DND-41 (cell line): ENCODE data around the gene DAB1.

ENCODE experiments used
- ATAC-seq: fragments of 200-7000 bp; cut with Tn5 transposase; 3 replicates; pipeline ENCODE4 v1.9.1; 2021; ENCODE audit warnings: low read depth; ENCODE audit not compliant: insufficient read depth
- DNase-seq: peaks from one replicate; pipeline ENCODE4 v3.0.0-alpha.2; 2020
- H2AFZ ChIP-seq: 2 replicates; pipeline ENCODE4 v1.6.0; 2012; ENCODE audit warnings: low read depth, low read length
- H3K27ac ChIP-seq: 2 replicates; pipeline ENCODE4 v1.5.1; 2012; ENCODE audit warnings: low read length, inconsistent platforms
- H3K27me3 ChIP-seq: fragments of 200-600 bp; sonication (generic); 2 replicates; pipeline ENCODE4 v1.6.0; 2012; ENCODE audit warnings: low read length, mild to moderate bottlenecking, inconsistent platforms; ENCODE audit not compliant: insufficient read depth, poor library complexity
- H3K36me3 ChIP-seq: 2 replicates; pipeline ENCODE4 v1.5.1; 2012; ENCODE audit warnings: low read length, inconsistent platforms; ENCODE audit not compliant: insufficient read depth
- H3K4me1 ChIP-seq: 2 replicates; pipeline ENCODE4 v1.5.1; 2012; ENCODE audit warnings: mild to moderate bottlenecking, low read length; ENCODE audit not compliant: insufficient read depth
- H3K4me2 ChIP-seq: 2 replicates; pipeline ENCODE4 v1.6.0; 2012; ENCODE audit warnings: mild to moderate bottlenecking, moderate library complexity, low read length, inconsistent platforms; ENCODE audit not compliant: insufficient read depth
- H3K4me3 ChIP-seq, 2 experiments: fragments of 200-600 bp in 1 of 2; shearing (Covaris generic) in 1 of 2; 2 replicates each; pipeline ENCODE4 v1.5.1; 2012 to 2016; ENCODE audit warnings: inconsistent platforms in 2 of 2, low read length in 2 of 2, mild to moderate bottlenecking in 2 of 2, low read depth in 1 of 2, moderate library complexity in 1 of 2
- H3K79me2 ChIP-seq: 2 replicates; pipeline ENCODE4 v1.6.0; 2012; ENCODE audit warnings: low read length, inconsistent platforms; ENCODE audit not compliant: insufficient read depth
- H3K9ac ChIP-seq: 2 replicates; pipeline ENCODE4 v1.6.0; 2012; ENCODE audit warnings: low read depth, mild to moderate bottlenecking, inconsistent platforms, low read length, moderate library complexity
- H3K9me3 ChIP-seq: 2 replicates; pipeline ENCODE4 v1.5.1; 2012; ENCODE audit warnings: low read length, moderate library complexity, mild to moderate bottlenecking, inconsistent platforms; ENCODE audit not compliant: insufficient read depth, severe bottlenecking
- H4K20me1 ChIP-seq: 2 replicates; pipeline ENCODE4 v1.6.0; 2012; ENCODE audit warnings: low read length; ENCODE audit not compliant: insufficient read depth
- EZH2 ChIP-seq: IDR thresholded peaks from 3 replicates; pipeline ENCODE4 v1.6.1; 2012; ENCODE audit warnings: borderline replicate concordance, low read depth, mild to moderate bottlenecking, moderate library complexity, low read length, inconsistent platforms; ENCODE audit not compliant: severe bottlenecking
- TF ChIP-seq, protein P1 (sequence below): IDR thresholded peaks from 2 replicates; pipeline ENCODE4 v1.5.1; 2012; ENCODE audit warnings: borderline replicate concordance, low read length, moderate library complexity, mild to moderate bottlenecking; ENCODE audit not compliant: poor library complexity, severe bottlenecking; ENCODE audit errors: extremely low read depth

The DAB1 gene

DNA sequence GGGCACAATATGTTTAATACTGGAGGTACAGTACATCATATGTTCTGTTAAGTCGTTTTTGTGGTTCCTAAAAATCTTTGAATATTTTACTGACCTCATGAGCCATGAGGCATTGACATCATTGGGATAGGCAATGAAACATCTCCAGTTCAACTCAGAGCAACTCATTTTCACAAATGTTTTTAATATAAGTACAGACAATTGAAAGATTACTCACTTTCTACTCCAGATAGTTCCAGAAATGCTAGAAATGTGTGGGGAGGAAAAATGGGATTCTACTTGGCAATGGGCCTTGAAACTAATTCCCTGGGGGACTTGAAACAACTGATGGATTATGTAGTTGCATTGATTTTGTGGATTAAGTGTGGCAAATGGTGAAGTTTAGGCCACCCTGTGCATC is 450.9 kb downstream of the DAB1 start:
- peaks cover 6% of the 10 kb centered on the region for H3K27me3 ChIP-seq
- H3K79me2 ChIP-seq, result no peaks in the 10 kb centered on the region
- ATAC-seq (no peak), DNase-seq (no peak)
- H3K4me3 ChIP-seq, result no peak overlapping the region
- no peaks in the 10 kb centered on the region for H3K36me3 ChIP-seq
- no peak overlapping the region for H3K4me2 ChIP-seq
- H3K27ac ChIP-seq, result no peak overlapping the region
- no peaks in the 10 kb centered on the region for H3K9me3 ChIP-seq
- H4K20me1 ChIP-seq, result no peaks in the 10 kb centered on the region
- H2AFZ ChIP-seq, result no peak overlapping the region
- H3K4me1 ChIP-seq, result no peaks in the 10 kb centered on the region
- H3K9ac ChIP-seq, result no peak overlapping the region
- no peak for TF ChIP-seq EZH2
- TF ChIP-seq, protein P1, sequence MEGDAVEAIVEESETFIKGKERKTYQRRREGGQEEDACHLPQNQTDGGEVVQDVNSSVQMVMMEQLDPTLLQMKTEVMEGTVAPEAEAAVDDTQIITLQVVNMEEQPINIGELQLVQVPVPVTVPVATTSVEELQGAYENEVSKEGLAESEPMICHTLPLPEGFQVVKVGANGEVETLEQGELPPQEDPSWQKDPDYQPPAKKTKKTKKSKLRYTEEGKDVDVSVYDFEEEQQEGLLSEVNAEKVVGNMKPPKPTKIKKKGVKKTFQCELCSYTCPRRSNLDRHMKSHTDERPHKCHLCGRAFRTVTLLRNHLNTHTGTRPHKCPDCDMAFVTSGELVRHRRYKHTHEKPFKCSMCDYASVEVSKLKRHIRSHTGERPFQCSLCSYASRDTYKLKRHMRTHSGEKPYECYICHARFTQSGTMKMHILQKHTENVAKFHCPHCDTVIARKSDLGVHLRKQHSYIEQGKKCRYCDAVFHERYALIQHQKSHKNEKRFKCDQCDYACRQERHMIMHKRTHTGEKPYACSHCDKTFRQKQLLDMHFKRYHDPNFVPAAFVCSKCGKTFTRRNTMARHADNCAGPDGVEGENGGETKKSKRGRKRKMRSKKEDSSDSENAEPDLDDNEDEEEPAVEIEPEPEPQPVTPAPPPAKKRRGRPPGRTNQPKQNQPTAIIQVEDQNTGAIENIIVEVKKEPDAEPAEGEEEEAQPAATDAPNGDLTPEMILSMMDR, result no peak

DNA sequence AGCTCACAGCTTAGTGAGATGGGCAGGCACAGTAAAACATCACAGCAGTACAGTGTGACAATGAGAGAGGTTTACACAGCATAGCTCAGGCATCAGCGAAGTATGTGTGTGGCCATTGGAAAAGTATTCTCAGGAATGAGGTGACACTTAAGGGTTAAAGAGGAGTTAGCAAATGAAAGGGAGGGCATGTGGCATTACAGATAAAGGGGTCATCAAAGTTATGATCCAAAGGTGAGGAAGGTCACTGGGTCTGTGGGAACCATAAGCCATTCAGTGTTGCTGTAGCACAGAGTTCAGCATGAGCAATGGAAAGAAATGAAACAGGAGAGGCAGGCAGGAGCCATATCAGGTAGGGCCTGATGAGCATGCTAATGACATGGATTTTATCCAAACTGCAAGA is 453.6 kb downstream of the DAB1 start:
- Histone ChIP-seq H3K27me3 (peaks cover 6% of the 10 kb centered on the region), H3K4me1 (no peaks in the 10 kb centered on the region), H3K4me3 (no peak overlapping the region), H4K20me1 (no peaks in the 10 kb centered on the region), H3K9me3 (no peaks in the 10 kb centered on the region), H3K27ac (no peak overlapping the region), H3K79me2 (no peaks in the 10 kb centered on the region), H3K9ac (no peak overlapping the region), H3K36me3 (no peaks in the 10 kb centered on the region), H3K4me2 (no peak overlapping the region), H2AFZ (no peak overlapping the region)
- DNase-seq, result no peak
- TF ChIP-seq, protein P1, result no peak
- no peak for TF ChIP-seq EZH2
- ATAC-seq, result no peak

DNA sequence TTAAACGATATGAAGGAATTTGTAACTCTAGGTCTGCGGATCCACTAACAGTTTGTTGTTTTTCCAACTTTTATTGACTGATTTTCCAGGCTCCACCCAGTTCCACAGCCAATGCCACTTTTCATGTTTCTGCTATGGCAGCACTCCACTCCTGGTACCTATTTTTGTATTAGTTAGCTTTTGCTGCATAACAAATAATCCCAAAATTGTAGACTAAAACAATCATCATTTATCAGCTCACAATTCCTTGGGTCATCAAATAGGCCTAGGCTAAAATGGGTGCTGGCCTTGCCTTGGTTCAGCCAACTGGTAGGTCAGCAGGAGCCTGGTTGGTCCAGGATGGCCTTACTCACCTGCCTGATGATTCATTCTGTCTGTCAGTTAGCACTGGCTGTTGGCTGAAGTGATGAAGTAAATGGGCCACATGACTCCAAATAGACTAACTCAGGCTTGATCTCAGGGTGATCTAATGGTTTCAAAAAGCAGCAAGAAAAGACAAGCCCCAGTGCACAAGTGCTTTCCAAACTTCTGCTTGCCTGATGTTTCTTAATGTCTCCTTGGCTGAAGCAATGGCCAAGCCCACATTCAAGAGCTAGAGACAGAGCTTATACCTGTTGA is 454.9 kb downstream of the DAB1 start:
- ATAC-seq, result no peak
- Histone ChIP-seq H2AFZ (no peak overlapping the region), H3K4me2 (no peak overlapping the region)

More for the DNA sequence above, 454.9 kb downstream of the DAB1 start:
- H4K20me1 ChIP-seq, result no peaks in the 10 kb centered on the region
- H3K9ac ChIP-seq, result no peak overlapping the region
- H3K27ac ChIP-seq, result no peak overlapping the region
- H3K79me2 ChIP-seq, result no peaks in the 10 kb centered on the region
- no peaks in the 10 kb centered on the region for H3K9me3 ChIP-seq
- no peaks in the 10 kb centered on the region for H3K36me3 ChIP-seq
- no peak overlapping the region for H3K4me3 ChIP-seq
- H3K27me3 ChIP-seq, result peaks cover 6% of the 10 kb centered on the region
- DNase-seq, result no peak
- H3K4me1 ChIP-seq, result no peaks in the 10 kb centered on the region
- no peak for TF ChIP-seq EZH2
- TF ChIP-seq, protein P1, result no peak
